Measurements from ENCODE around the gene FAIM2.

The FAIM2 gene

GRCh38 chr12:49930515-49931288 lies 27.0 kb upstream of the FAIM2 start:
- no peak overlapping the region for H3K27ac Mint-ChIP-seq
- ATAC-seq (ENCODE audit: low read depth) (no peak), DNase-seq (ENCODE audit: low spot score in 2 of 2) (no peak)
- no peaks in the 10 kb centered on the region for H3K36me3 Mint-ChIP-seq
- no peak overlapping the region for H3K4me3 Mint-ChIP-seq
- H3K4me1 Mint-ChIP-seq: no peaks in the 10 kb centered on the region
- H3K27me3 Mint-ChIP-seq: peaks cover 7% of the 10 kb centered on the region
- no peaks in the 10 kb centered on the region for H3K9me3 Mint-ChIP-seq

GRCh38 chr12:49929581-49929980 lies 25.9 kb upstream of the FAIM2 start:
- H3K4me1 Mint-ChIP-seq: no peaks in the 10 kb centered on the region
- no peak overlapping the region for H3K4me3 Mint-ChIP-seq
- no peak for ATAC-seq (ENCODE audit: low read depth)
- DNase-seq (ENCODE audit: low spot score in 2 of 2): no peak
- H3K27ac Mint-ChIP-seq: no peak overlapping the region
- H3K36me3 Mint-ChIP-seq: no peaks in the 10 kb centered on the region
- no peaks in the 10 kb centered on the region for H3K9me3 Mint-ChIP-seq
- peaks cover 6% of the 10 kb centered on the region for H3K27me3 Mint-ChIP-seq

- H3K27me3 Mint-ChIP-seq: peaks cover 5% of the 10 kb centered on the region
- H3K4me3 Mint-ChIP-seq: no peak overlapping the region
- DNase-seq (ENCODE audit: low spot score in 2 of 2) (no peak), ATAC-seq (ENCODE audit: low read depth) (no peak)
- H3K9me3 Mint-ChIP-seq: no peaks in the 10 kb centered on the region
- H3K36me3 Mint-ChIP-seq: no peaks in the 10 kb centered on the region
- no peak overlapping the region for H3K27ac Mint-ChIP-seq
- no peaks in the 10 kb centered on the region for H3K4me1 Mint-ChIP-seq
Observed at GRCh38 chr12:49928471-49928870, 24.8 kb upstream of the FAIM2 start.

- H3K4me1 Mint-ChIP-seq: no peaks in the 10 kb centered on the region
- H3K36me3 Mint-ChIP-seq: no peaks in the 10 kb centered on the region
- H3K27me3 Mint-ChIP-seq: peaks cover 5% of the 10 kb centered on the region
- H3K9me3 Mint-ChIP-seq: no peaks in the 10 kb centered on the region
- DNase-seq (ENCODE audit: low spot score in 2 of 2): no peak
- ATAC-seq (ENCODE audit: low read depth): no peak
- no peak overlapping the region for H3K27ac Mint-ChIP-seq
- no peak overlapping the region for H3K4me3 Mint-ChIP-seq
Observed at GRCh38 chr12:49925433-49926204, 21.9 kb upstream of the FAIM2 start.

DNA sequence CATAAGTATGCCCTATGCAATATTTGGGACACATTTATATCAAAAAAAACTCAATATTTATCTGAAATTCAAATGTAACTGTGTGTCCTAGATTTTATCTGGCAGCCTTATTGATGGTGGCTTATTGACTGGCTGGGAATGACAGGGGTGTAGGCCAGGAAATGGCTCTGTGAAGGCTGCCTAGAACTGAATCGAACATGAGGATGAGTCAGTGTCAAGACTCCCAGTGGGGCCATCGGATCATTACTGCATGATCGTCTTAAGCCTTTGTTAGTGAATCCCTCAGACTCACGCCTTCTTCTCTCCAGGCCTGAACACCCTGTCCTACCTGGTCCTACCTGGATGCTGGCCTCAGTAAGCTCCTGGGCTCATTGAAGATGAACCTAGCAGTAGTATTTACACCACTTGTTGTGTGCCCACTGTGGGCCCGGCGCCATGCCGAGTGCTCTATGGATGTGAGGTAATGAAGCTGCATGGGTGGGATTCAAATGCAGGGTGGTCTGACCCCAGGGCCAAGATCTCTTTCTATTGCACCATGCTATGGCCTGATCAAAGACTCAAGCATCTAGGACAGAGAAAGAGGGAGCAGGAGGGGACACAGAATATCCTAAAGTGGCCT lies 21.0 kb upstream of the FAIM2 start:
- Mint-ChIP-seq H3K4me1 (no peaks in the 10 kb centered on the region), H3K9me3 (no peaks in the 10 kb centered on the region), H3K27ac (no peak overlapping the region), H3K27me3 (peaks cover 3% of the 10 kb centered on the region), H3K36me3 (no peaks in the 10 kb centered on the region), H3K4me3 (no peak overlapping the region)
- ATAC-seq (ENCODE audit: low read depth): no peak
- DNase-seq (ENCODE audit: low spot score in 2 of 2): no peak

DNA sequence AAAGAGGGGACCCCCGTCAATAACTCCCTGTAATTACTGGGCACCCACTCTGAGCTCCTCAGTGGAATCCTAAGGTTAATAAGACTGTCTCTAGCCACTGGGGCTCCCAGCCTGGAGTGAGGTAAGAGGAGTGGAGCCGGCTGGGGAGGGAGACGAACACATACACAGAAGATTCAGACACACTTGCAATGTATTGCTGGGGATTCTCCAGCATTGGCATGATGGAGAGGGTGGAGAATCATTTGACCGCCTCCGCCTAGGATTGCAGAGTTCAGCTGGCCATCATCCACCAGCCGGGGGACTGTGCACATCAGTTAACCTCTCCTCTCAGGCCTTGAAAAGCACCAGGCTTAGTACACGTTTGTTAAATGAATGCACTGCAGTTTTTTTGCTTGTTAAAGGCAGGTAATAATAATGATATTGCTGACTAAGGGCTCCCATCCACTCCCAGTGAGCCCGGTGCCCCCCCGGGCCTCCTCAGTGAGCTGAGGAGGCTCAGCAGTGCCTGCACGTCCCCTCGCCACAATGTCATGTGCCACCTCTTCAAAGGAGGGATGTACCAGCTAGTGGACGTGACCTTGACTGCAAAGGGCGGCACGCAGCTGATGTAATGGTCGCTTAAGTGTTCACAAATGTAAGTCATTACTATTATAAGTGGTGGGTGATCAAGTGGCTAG lies 20.3 kb upstream of the FAIM2 start:
- Mint-ChIP-seq H3K4me3 (no peak overlapping the region), H3K27me3 (no peaks in the 10 kb centered on the region), H3K4me1 (no peaks in the 10 kb centered on the region), H3K9me3 (no peaks in the 10 kb centered on the region), H3K36me3 (no peaks in the 10 kb centered on the region), H3K27ac (no peak overlapping the region)
- DNase-seq (ENCODE audit: low spot score in 2 of 2): no peak
- ATAC-seq (ENCODE audit: low read depth): no peak

DNA sequence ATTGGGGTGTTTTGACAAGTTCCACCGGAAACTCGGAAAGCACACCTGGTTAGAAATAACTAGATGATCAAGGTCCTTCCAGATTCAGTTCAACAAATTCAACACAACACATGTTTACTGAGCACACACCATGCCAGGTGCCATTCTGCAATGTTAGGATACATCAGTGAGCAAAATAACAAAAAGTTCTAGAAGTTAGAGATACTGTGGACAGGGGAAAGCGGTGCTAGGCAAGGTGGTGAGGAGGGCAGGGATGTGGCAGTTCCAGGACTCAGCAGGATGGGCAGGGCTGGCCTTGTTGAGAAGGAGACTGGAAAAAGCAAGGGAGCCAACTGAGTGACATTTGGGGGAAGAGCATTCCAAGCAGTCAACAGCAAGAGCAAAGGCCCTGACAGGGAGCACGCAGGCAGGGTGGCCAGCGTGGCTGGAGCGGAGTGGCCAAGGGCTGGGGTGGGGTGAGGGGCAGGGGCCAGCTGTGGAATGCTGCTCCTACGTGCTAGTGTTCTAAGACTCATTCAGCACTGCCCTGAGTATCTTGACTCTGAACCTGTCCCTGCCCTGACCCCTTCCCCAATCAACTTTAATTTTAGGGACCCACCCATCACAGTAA lies 19.4 kb upstream of the FAIM2 start:
- ATAC-seq (ENCODE audit: low read depth): no peak
- Mint-ChIP-seq H3K36me3 (no peaks in the 10 kb centered on the region), H3K9me3 (no peaks in the 10 kb centered on the region), H3K4me1 (no peaks in the 10 kb centered on the region), H3K27me3 (no peaks in the 10 kb centered on the region), H3K27ac (no peak overlapping the region), H3K4me3 (no peak overlapping the region)
- DNase-seq (ENCODE audit: low spot score in 2 of 2): no peak

GRCh38 chr12:49922349-49923034 lies 18.8 kb upstream of the FAIM2 start:
- Mint-ChIP-seq H3K9me3 (no peaks in the 10 kb centered on the region), H3K4me3 (no peak overlapping the region), H3K36me3 (no peaks in the 10 kb centered on the region), H3K4me1 (no peaks in the 10 kb centered on the region), H3K27me3 (peaks cover 3% of the 10 kb centered on the region), H3K27ac (no peak overlapping the region)
- no peak for ATAC-seq (ENCODE audit: low read depth)
- DNase-seq (ENCODE audit: low spot score in 2 of 2): no peak

GRCh38 chr12:49921936-49922335 lies 18.2 kb upstream of the FAIM2 start:
- DNase-seq (ENCODE audit: low spot score in 2 of 2) (no peak), ATAC-seq (ENCODE audit: low read depth) (no peak)
- Mint-ChIP-seq H3K4me3 (no peak overlapping the region), H3K9me3 (no peaks in the 10 kb centered on the region), H3K4me1 (no peaks in the 10 kb centered on the region), H3K27ac (no peak overlapping the region), H3K27me3 (peaks cover 6% of the 10 kb centered on the region), H3K36me3 (no peaks in the 10 kb centered on the region)

DNA sequence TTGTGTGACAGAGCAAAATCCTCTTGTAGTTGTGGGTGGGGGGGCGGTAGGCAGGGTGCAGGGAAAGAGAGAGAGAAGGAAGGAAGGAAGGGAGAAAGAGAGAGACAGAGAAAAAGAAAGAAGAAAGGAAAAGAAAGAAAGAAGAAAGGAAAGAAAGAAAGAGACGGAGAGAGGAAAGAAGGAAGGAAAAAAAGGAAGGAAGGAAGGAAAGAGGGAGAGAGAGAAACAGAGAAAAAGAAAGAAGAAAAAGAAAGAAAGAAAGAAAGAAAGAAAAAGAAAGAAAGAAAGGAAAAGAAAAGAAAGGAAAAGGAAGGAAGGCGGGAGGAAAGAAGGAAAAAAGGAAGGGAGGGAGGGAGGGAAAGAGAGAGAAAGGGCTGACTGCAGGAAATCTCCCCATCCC lies 17.6 kb upstream of the FAIM2 start:
- no peak for ATAC-seq (ENCODE audit: low read depth)
- H3K4me3 Mint-ChIP-seq: no peak overlapping the region
- H3K4me1 Mint-ChIP-seq: no peaks in the 10 kb centered on the region

DNA sequence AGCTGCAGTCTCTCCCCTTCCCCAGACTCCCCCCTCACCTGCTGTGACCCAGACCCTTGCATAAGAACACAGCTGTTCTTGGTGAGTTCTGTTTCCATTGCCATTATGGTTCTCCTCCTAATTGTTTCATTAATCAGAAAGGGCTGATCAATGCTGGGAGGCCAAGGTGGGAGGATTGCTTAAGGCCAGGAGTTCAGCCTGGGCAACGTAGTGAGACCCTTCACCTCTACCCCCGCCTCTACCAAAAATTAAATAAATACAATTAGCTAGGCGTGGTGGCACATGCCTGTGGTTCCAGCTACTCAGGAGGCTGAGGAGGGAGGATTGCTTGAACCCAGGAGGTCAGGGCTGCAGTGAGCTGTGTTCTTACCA lies 17.2 kb upstream of the FAIM2 start:
- no peaks in the 10 kb centered on the region for H3K9me3 Mint-ChIP-seq
- no peaks in the 10 kb centered on the region for H3K36me3 Mint-ChIP-seq
- no peak overlapping the region for H3K4me3 Mint-ChIP-seq

More for the DNA sequence above, 17.6 kb upstream of the FAIM2 start:
- DNase-seq (ENCODE audit: low spot score in 2 of 2): no peak
- Mint-ChIP-seq H3K36me3 (no peaks in the 10 kb centered on the region), H3K9me3 (no peaks in the 10 kb centered on the region), H3K27me3 (peaks cover 6% of the 10 kb centered on the region), H3K27ac (no peak overlapping the region)

GRCh38 chr12:49920241-49920914 lies 16.7 kb upstream of the FAIM2 start:
- H3K9me3 Mint-ChIP-seq: no peaks in the 10 kb centered on the region
- ATAC-seq (ENCODE audit: low read depth) (no peak), DNase-seq (ENCODE audit: low spot score in 2 of 2) (no peak)
- no peak overlapping the region for H3K4me3 Mint-ChIP-seq
- no peak overlapping the region for H3K27ac Mint-ChIP-seq
- H3K27me3 Mint-ChIP-seq: peaks cover 6% of the 10 kb centered on the region
- H3K4me1 Mint-ChIP-seq: no peaks in the 10 kb centered on the region
- no peaks in the 10 kb centered on the region for H3K36me3 Mint-ChIP-seq

More for the DNA sequence above, 17.2 kb upstream of the FAIM2 start:
- ATAC-seq (ENCODE audit: low read depth): no peak
- Mint-ChIP-seq H3K27ac (no peak overlapping the region), H3K27me3 (peaks cover 6% of the 10 kb centered on the region), H3K4me1 (no peaks in the 10 kb centered on the region)
- no peak for DNase-seq (ENCODE audit: low spot score in 2 of 2)

DNA sequence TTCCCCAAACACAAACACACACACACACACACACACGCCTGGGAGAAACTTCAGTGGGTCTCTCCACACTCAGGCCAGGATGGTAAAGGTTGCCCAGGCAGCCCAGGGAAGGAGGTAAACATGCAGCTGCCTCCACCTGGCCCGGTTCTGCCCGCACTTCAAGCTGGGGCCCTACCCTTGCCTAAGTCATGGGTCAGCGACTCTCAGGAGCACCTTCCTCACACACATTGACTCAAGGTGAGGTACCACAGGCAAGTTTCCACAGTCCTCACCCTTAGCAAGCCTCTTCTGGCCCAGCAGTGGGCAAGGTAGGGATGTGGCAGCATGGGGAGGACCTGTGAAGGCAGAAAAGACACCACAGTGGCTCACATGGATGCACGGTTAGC lies 14.1 kb upstream of the FAIM2 start:
- no peak for DNase-seq (ENCODE audit: low spot score in 2 of 2)
- Mint-ChIP-seq H3K36me3 (no peaks in the 10 kb centered on the region), H3K4me3 (no peak overlapping the region), H3K9me3 (no peaks in the 10 kb centered on the region), H3K4me1 (no peaks in the 10 kb centered on the region), H3K27ac (no peak overlapping the region), H3K27me3 (peaks cover 12% of the 10 kb centered on the region)
- no peak for ATAC-seq (ENCODE audit: low read depth)

Measured in memory B cell (primary cell).